ENCODE data around the gene MAPKAP1. TPM values are rescaled to one million over a fixed set of nuclear protein-coding genes. Genes with fewer than 3 reads are reported as not detected.
A peak's percentile ranks its signal among the peaks of the same experiment; 100 is the strongest.

The MAPKAP1 gene
- total RNA-seq, 6 donors from 2014 or later: 60.8 to 84.0 (median 71.5) TPM

- no peak overlapping the region for H3K4me3 ChIP-seq
- H3K27me3 ChIP-seq: no peaks in the 10 kb centered on the region
- no peak for DNase-seq
- TF ChIP-seq POLR2AphosphoS5 (IDR thresholded peaks at IDR 0.05) (no peak), CTCF (IDR thresholded peaks at IDR 0.05) (no peak), POLR2A (IDR thresholded peaks at IDR 0.05) (no peak), EP300 (IDR thresholded peaks at IDR 0.05) (no peak)
- peak overlapping the region in 1 of 4 donors; percentile 4 for H3K27ac ChIP-seq
- H3K36me3 ChIP-seq: peaks cover 0 to 5% (median 0%) of the 10 kb centered on the region in 4 donors
- 91 to 92% methylated on average over 7 of the region's 7 CpGs for WGBS, 2 donors
- H3K9me3 ChIP-seq: no peaks in the 10 kb centered on the region
- ATAC-seq (ENCODE audit: low FRiP score in 2 of 2): no peak
- peaks cover 3 to 25% (median 7%) of the 10 kb centered on the region in 4 donors for H3K4me1 ChIP-seq
Measured at GRCh38 chr9:125460346-125460745, 246.7 kb downstream of the MAPKAP1 start.

GRCh38 chr9:125457357-125457756, 249.7 kb downstream of the MAPKAP1 start:
- Histone ChIP-seq H3K4me3 (no peak overlapping the region), H3K36me3 (peaks cover 0 to 5% (median 1%) of the 10 kb centered on the region in 4 donors), H3K9me3 (no peaks in the 10 kb centered on the region), H3K27me3 (no peaks in the 10 kb centered on the region), H3K27ac (no peak overlapping the region), H3K4me1 (peaks cover 4 to 20% (median 7%) of the 10 kb centered on the region in 4 donors)
- TF ChIP-seq CTCF (IDR thresholded peaks at IDR 0.05) (no peak), POLR2A (IDR thresholded peaks at IDR 0.05) (no peak), POLR2AphosphoS5 (IDR thresholded peaks at IDR 0.05) (no peak), EP300 (IDR thresholded peaks at IDR 0.05) (no peak)
- 96 to 97% methylated on average over 1 of the region's 1 CpG for WGBS, 2 donors
- no peak for ATAC-seq (ENCODE audit: low FRiP score in 2 of 2)
- no peak for DNase-seq

- Histone ChIP-seq H3K27me3 (no peaks in the 10 kb centered on the region), H3K36me3 (peaks cover 0 to 8% (median 0%) of the 10 kb centered on the region in 4 donors), H3K9me3 (no peaks in the 10 kb centered on the region), H3K27ac (no peak overlapping the region), H3K4me1 (peaks cover 0 to 6% (median 2%) of the 10 kb centered on the region in 4 donors), H3K4me3 (no peak overlapping the region)
- 93 to 97% methylated on average over 4 of the region's 4 CpGs for WGBS, 2 donors
- ATAC-seq (ENCODE audit: low FRiP score in 2 of 2) (no peak), DNase-seq (no peak)
- TF ChIP-seq POLR2AphosphoS5 (IDR thresholded peaks at IDR 0.05) (no peak), CTCF (IDR thresholded peaks at IDR 0.05) (no peak), EP300 (IDR thresholded peaks at IDR 0.05) (no peak), POLR2A (IDR thresholded peaks at IDR 0.05) (no peak)
Measured at GRCh38 chr9:125455876-125456275, 251.1 kb downstream of the MAPKAP1 start.

- Histone ChIP-seq H3K9me3 (no peaks in the 10 kb centered on the region), H3K4me1 (peaks cover 0 to 4% (median 0%) of the 10 kb centered on the region in 4 donors), H3K27ac (no peak overlapping the region), H3K4me3 (no peak overlapping the region), H3K27me3 (no peaks in the 10 kb centered on the region), H3K36me3 (peaks cover 0 to 10% (median 0%) of the 10 kb centered on the region in 4 donors)
- DNase-seq (no peak), ATAC-seq (ENCODE audit: low FRiP score in 2 of 2) (no peak)
- no peak for TF ChIP-seq EP300 (IDR thresholded peaks at IDR 0.05)
- no peak for TF ChIP-seq CTCF (IDR thresholded peaks at IDR 0.05)
- TF ChIP-seq POLR2A (IDR thresholded peaks at IDR 0.05): no peak
- no peak for TF ChIP-seq POLR2AphosphoS5 (IDR thresholded peaks at IDR 0.05)
- WGBS, 2 donors: 21 to 56% methylated on average over 1 of the region's 1 CpG
Measured at GRCh38 chr9:125455132-125455531, 251.9 kb downstream of the MAPKAP1 start.

- Histone ChIP-seq H3K9me3 (no peaks in the 10 kb centered on the region), H3K4me1 (peaks cover 0 to 3% (median 0%) of the 10 kb centered on the region in 4 donors), H3K27me3 (no peaks in the 10 kb centered on the region), H3K4me3 (no peak overlapping the region), H3K36me3 (peaks cover 0 to 24% (median 2%) of the 10 kb centered on the region in 4 donors), H3K27ac (no peak overlapping the region)
- DNase-seq (peak in 1 of 2 donors; percentile 48), ATAC-seq (ENCODE audit: low FRiP score in 2 of 2) (no peak)
- WGBS, 2 donors: 88 to 94% methylated on average over 15 to 18 of the region's 18 CpGs
- no peak for TF ChIP-seq POLR2A (IDR thresholded peaks at IDR 0.05)
- TF ChIP-seq EP300 (IDR thresholded peaks at IDR 0.05): no peak
- TF ChIP-seq POLR2AphosphoS5 (IDR thresholded peaks at IDR 0.05): no peak
- TF ChIP-seq CTCF (IDR thresholded peaks at IDR 0.05): no peak
Measured at GRCh38 chr9:125447202-125447802, 259.7 kb downstream of the MAPKAP1 start.
